Mesenchymal stem cell (in vitro differentiated cells and primary cell): Measurements from ENCODE around the gene SHROOM1.

Experiments
- DNase-seq: peaks from one replicate; pipeline ENCODE4 v3.0.0-alpha.2; 2013
- H2AFZ ChIP-seq: one replicate; pipeline ENCODE4 v1.6.1; 2013; ENCODE audit warnings: low read depth, mild to moderate bottlenecking, control low read depth, inconsistent platforms, low read length, moderate library complexity
- H2AK5ac ChIP-seq: 2 replicates; pipeline ENCODE4 v1.6.1; 2013; ENCODE audit warnings: low read length, moderate library complexity, mild to moderate bottlenecking, inconsistent platforms; ENCODE audit not compliant: severe bottlenecking
- H2BK120ac ChIP-seq: one replicate; pipeline ENCODE4 v1.6.1; 2013; ENCODE audit warnings: low read depth, mild to moderate bottlenecking, inconsistent platforms, low read length, moderate library complexity
- H2BK12ac ChIP-seq, 2 experiments: one replicate each; pipeline ENCODE4 v1.6.1; 2013; ENCODE audit warnings: inconsistent platforms in 2 of 2, low read length in 2 of 2, mild to moderate bottlenecking in 2 of 2, moderate library complexity in 2 of 2, control low read depth in 1 of 2
- H2BK15ac ChIP-seq: one replicate; pipeline ENCODE4 v1.6.1; 2013; ENCODE audit warnings: mild to moderate bottlenecking, low read depth, inconsistent platforms; ENCODE audit not compliant: poor library complexity, severe bottlenecking
- H2BK5ac ChIP-seq: 2 replicates; pipeline ENCODE4 v1.6.1; 2013; ENCODE audit warnings: low read depth, mild to moderate bottlenecking, low read length, control low read depth, inconsistent platforms; ENCODE audit not compliant: poor library complexity, severe bottlenecking
- H3K14ac ChIP-seq, 2 experiments: one replicate each; pipeline ENCODE4 v1.6.1; 2013; ENCODE audit warnings: inconsistent platforms in 2 of 2, low read length in 2 of 2, control low read depth in 1 of 2, mild to moderate bottlenecking in 1 of 2, moderate library complexity in 1 of 2
- H3K18ac ChIP-seq, 2 experiments: one replicate each; pipeline ENCODE4 v1.6.1; 2013; ENCODE audit warnings: inconsistent platforms in 2 of 2, low read length in 2 of 2, control low read depth in 1 of 2, low read depth in 1 of 2, mild to moderate bottlenecking in 1 of 2
- H3K23ac ChIP-seq, 2 experiments: one replicate each; pipeline ENCODE4 v1.6.1; 2013; ENCODE audit warnings: inconsistent platforms in 2 of 2, low read length in 2 of 2, mild to moderate bottlenecking in 2 of 2, moderate library complexity in 2 of 2, control low read depth in 1 of 2
- H3K27ac ChIP-seq: 2 replicates; pipeline ENCODE4 v1.5.1; 2013; ENCODE audit warnings: mild to moderate bottlenecking, moderate library complexity, low read length, control low read depth, inconsistent platforms; ENCODE audit not compliant: poor library complexity, severe bottlenecking
- H3K27me3 ChIP-seq, 2 experiments: 2 replicates each; pipeline versions ENCODE4 v1.6.1 to v1.7.0; 2013; ENCODE audit warnings: low read length in 2 of 2, mild to moderate bottlenecking in 2 of 2, moderate library complexity in 2 of 2, control low read depth in 1 of 2, inconsistent platforms in 1 of 2; ENCODE audit not compliant: control insufficient read depth in 1 of 2, insufficient read depth in 1 of 2
- H3K36me3 ChIP-seq, 2 experiments: 2 replicates each; pipeline versions ENCODE4 v1.6.1 to v1.7.0; 2013; ENCODE audit warnings: low read length in 2 of 2, control low read depth in 1 of 2, inconsistent platforms in 1 of 2, low read depth in 1 of 2, mild to moderate bottlenecking in 1 of 2; ENCODE audit not compliant: insufficient read depth in 2 of 2, control insufficient read depth in 1 of 2
- H3K4ac ChIP-seq, 2 experiments: one replicate each; pipeline ENCODE4 v1.6.1; 2013; ENCODE audit warnings: inconsistent platforms in 2 of 2, low read length in 2 of 2, mild to moderate bottlenecking in 2 of 2, moderate library complexity in 2 of 2, control low read depth in 1 of 2, low read depth in 1 of 2
- H3K4me1 ChIP-seq: 2 replicates; pipeline ENCODE4 v1.6.1; 2013; ENCODE audit warnings: low read depth, low read length, control low read depth; ENCODE audit not compliant: control insufficient read depth, insufficient read depth
- H3K4me2 ChIP-seq: 2 replicates; pipeline ENCODE4 v1.6.1; 2013; ENCODE audit warnings: low read length, mild to moderate bottlenecking, inconsistent platforms; ENCODE audit not compliant: poor library complexity, severe bottlenecking
- H3K4me3 ChIP-seq, 2 experiments: 2 replicates each; pipeline versions ENCODE4 v1.5.1 to v1.7.0; 2013; ENCODE audit warnings: low read length in 2 of 2, mild to moderate bottlenecking in 2 of 2, control low read depth in 1 of 2, low read depth in 1 of 2; ENCODE audit not compliant: insufficient read depth in 1 of 2
- H3K79me1 ChIP-seq: replicated peaks from 2 replicates; pipeline ENCODE4 v1.6.1; 2013; ENCODE audit warnings: mild to moderate bottlenecking, control low read depth, low read length, inconsistent platforms; ENCODE audit not compliant: poor library complexity, severe bottlenecking
- H3K9ac ChIP-seq: 2 replicates; pipeline ENCODE4 v1.7.0; 2013; ENCODE audit warnings: mild to moderate bottlenecking, low read length, moderate library complexity
- H3K9me3 ChIP-seq: 2 replicates; pipeline ENCODE4 v1.7.0; 2013; ENCODE audit warnings: mild to moderate bottlenecking, low read length; ENCODE audit not compliant: control insufficient read depth
- H4K8ac ChIP-seq: one replicate; pipeline ENCODE4 v1.6.1; 2013; ENCODE audit warnings: inconsistent platforms, mild to moderate bottlenecking, low read length, moderate library complexity
- H4K91ac ChIP-seq: one replicate; pipeline ENCODE4 v1.6.1; 2013; ENCODE audit warnings: mild to moderate bottlenecking, low read length, inconsistent platforms
- WGBS: methylation state at CpG from one replicate; pipeline ENCODE4 v1.1.7; 2013; ENCODE audit warnings: mixed read lengths; 5-methylcytosine and 5-hydroxymethylcytosine counted together

Gene SHROOM1

GRCh38 chr5:132873930-132874271, 43.5 kb upstream of the SHROOM1 start:
- H2BK12ac ChIP-seq, result no peak overlapping the region
- no peaks in the 10 kb centered on the region for H3K9me3 ChIP-seq
- WGBS, result 98% methylated on average over 3 of the region's 3 CpGs

GRCh38 chr5:132873119-132873929, 42.9 kb upstream of the SHROOM1 start, which contains the start of gene LEAP2:
Gene LEAP2, plus strand, starts transcription at chr5:132873668. Its CDS starts 27 bp downstream, at chr5:132873695.
- Histone ChIP-seq H4K91ac (no peak within 1 kb of the TSS), H3K4ac (no peak within 1 kb of the TSS), H2BK12ac (no peak within 1 kb of the TSS), H2AFZ (no peak within 1 kb of the TSS), H3K9ac (no peak within 1 kb of the TSS), H3K23ac (no peak within 1 kb of the TSS), H3K4me2 (no peak within 1 kb of the TSS), H3K18ac (no peak within 1 kb of the TSS), H2AK5ac (no peak within 1 kb of the TSS), H3K27me3 (no peaks in the 10 kb centered on the region), H3K27ac (no peak within 1 kb of the TSS), H3K4me1 (peaks cover 9% of the 10 kb centered on the region), H3K4me3 (no peak within 1 kb of the TSS), H4K8ac (no peak within 1 kb of the TSS), H2BK5ac (no peak within 1 kb of the TSS), H3K36me3 (peaks cover 22 to 86% of the 10 kb centered on the region in 2 experiments), H2BK120ac (no peak within 1 kb of the TSS), H3K79me1 (peaks cover 11% of the 10 kb centered on the region), H3K14ac (no peak within 1 kb of the TSS), H3K9me3 (no peaks in the 10 kb centered on the region), H2BK15ac (no peak within 1 kb of the TSS)
- WGBS, result 90% methylated on average over 6 of the region's 6 CpGs
- DNase-seq, result no peak

More at GRCh38 chr5:132873930-132874271, 43.5 kb upstream of the SHROOM1 start:
- Histone ChIP-seq H2BK5ac (no peak overlapping the region), H3K23ac (no peak overlapping the region), H3K27ac (no peak overlapping the region), H3K36me3 (peaks cover 22 to 86% of the 10 kb centered on the region in 2 experiments), H4K91ac (no peak overlapping the region), H4K8ac (no peak overlapping the region), H3K27me3 (no peaks in the 10 kb centered on the region), H3K79me1 (peaks cover 11% of the 10 kb centered on the region), H3K18ac (no peak overlapping the region), H3K9ac (no peak overlapping the region), H2BK120ac (no peak overlapping the region), H3K4ac (no peak overlapping the region), H2AFZ (no peak overlapping the region), H2BK15ac (no peak overlapping the region), H2AK5ac (no peak overlapping the region), H3K14ac (no peak overlapping the region), H3K4me1 (peaks cover 9% of the 10 kb centered on the region), H3K4me2 (no peak overlapping the region), H3K4me3 (no peak overlapping the region)
- DNase-seq, result no peak

- Histone ChIP-seq H3K4me3 (no peak overlapping the region), H2AFZ (no peak overlapping the region), H2BK120ac (no peak overlapping the region), H2AK5ac (no peak overlapping the region), H3K27ac (no peak overlapping the region), H3K9me3 (no peaks in the 10 kb centered on the region), H2BK15ac (no peak overlapping the region), H3K4ac (no peak overlapping the region), H3K79me1 (peaks cover 8% of the 10 kb centered on the region), H3K36me3 (peaks cover 22 to 86% of the 10 kb centered on the region in 2 experiments), H4K8ac (no peak overlapping the region), H3K23ac (no peak overlapping the region), H2BK12ac (no peak overlapping the region), H4K91ac (no peak overlapping the region), H3K27me3 (no peaks in the 10 kb centered on the region), H3K18ac (no peak overlapping the region), H2BK5ac (no peak overlapping the region), H3K14ac (no peak overlapping the region), H3K4me2 (no peak overlapping the region), H3K9ac (no peak overlapping the region), H3K4me1 (peaks cover 6% of the 10 kb centered on the region)
- no peak for DNase-seq
- WGBS, result 100% methylated on average over 1 of the region's 1 CpG
Observed at GRCh38 chr5:132872788-132873118, 42.3 kb upstream of the SHROOM1 start.

GRCh38 chr5:132871459-132872284, 41.2 kb upstream of the SHROOM1 start:
- H3K27ac ChIP-seq, result no peak overlapping the region
- H3K14ac ChIP-seq, result no peak overlapping the region
- H3K18ac ChIP-seq, result no peak overlapping the region
- H3K4ac ChIP-seq, result no peak overlapping the region
- no peak overlapping the region for H2BK12ac ChIP-seq
- DNase-seq, result no peak
- H4K91ac ChIP-seq, result no peak overlapping the region
- H3K9me3 ChIP-seq, result no peaks in the 10 kb centered on the region
- no peak overlapping the region for H3K4me3 ChIP-seq
- H3K27me3 ChIP-seq, result no peaks in the 10 kb centered on the region
- no peak overlapping the region for H3K4me2 ChIP-seq
- 75% methylated on average over 4 of the region's 5 CpGs for WGBS
- no peak overlapping the region for H2AFZ ChIP-seq
- no peak overlapping the region for H3K23ac ChIP-seq
- H2BK15ac ChIP-seq, result no peak overlapping the region
- H2BK5ac ChIP-seq, result no peak overlapping the region
- H3K9ac ChIP-seq, result no peak overlapping the region
- no peak overlapping the region for H4K8ac ChIP-seq
- H3K4me1 ChIP-seq, result peaks cover 7% of the 10 kb centered on the region
- H2BK120ac ChIP-seq, result no peak overlapping the region
- H3K36me3 ChIP-seq, result peaks cover 24 to 79% of the 10 kb centered on the region in 2 experiments
- no peak overlapping the region for H2AK5ac ChIP-seq
- H3K79me1 ChIP-seq, result peaks cover 6% of the 10 kb centered on the region
